Liver (tissue), 9 donors: ENCODE data around the gene AGPAT3. TPM values are rescaled to one million over a fixed set of nuclear protein-coding genes. Genes with fewer than 3 reads are reported as not detected.

Experiments used
- DNase-seq: peaks from one replicate; pipeline ENCODE4 v3.0.0-alpha.2; 2017; ENCODE audit warnings: low spot score
- H3K27ac ChIP-seq, 2 donors: one replicate each; pipeline ENCODE4 v1.7.0; 2013; ENCODE audit warnings: inconsistent platforms in 2 of 2, low read length in 2 of 2, control low read depth in 1 of 2, low read depth in 1 of 2, mild to moderate bottlenecking in 1 of 2
- H3K27me3 ChIP-seq, 4 donors: one replicate each; pipeline versions ENCODE4 v1.6.1 to v1.7.0; 2013; ENCODE audit warnings: low read length in 3 of 4, inconsistent platforms in 1 of 4, mild to moderate bottlenecking in 1 of 4, moderate library complexity in 1 of 4; ENCODE audit not compliant: control insufficient read depth in 4 of 4, insufficient read depth in 4 of 4
- H3K36me3 ChIP-seq, 4 donors: one replicate each; pipeline versions ENCODE4 v1.6.1 to v1.7.0; 2013; ENCODE audit warnings: low read length in 3 of 4, mild to moderate bottlenecking in 3 of 4, low read depth in 1 of 4, moderate library complexity in 1 of 4; ENCODE audit not compliant: control insufficient read depth in 4 of 4, insufficient read depth in 3 of 4
- H3K4me1 ChIP-seq, 4 donors: one replicate each; pipeline versions ENCODE4 v1.6.1 to v1.7.0; 2013; ENCODE audit warnings: low read length in 3 of 4, mild to moderate bottlenecking in 3 of 4, moderate library complexity in 1 of 4; ENCODE audit not compliant: control insufficient read depth in 4 of 4, insufficient read depth in 4 of 4
- H3K4me3 ChIP-seq, 3 donors: one replicate each; pipeline versions ENCODE4 v1.6.1 to v1.7.0; 2013; ENCODE audit warnings: low read length in 3 of 3, control low read depth in 1 of 3, low read depth in 1 of 3, mild to moderate bottlenecking in 1 of 3
- H3K9ac ChIP-seq, 2 donors: one replicate each; pipeline ENCODE4 v1.7.0; 2013; ENCODE audit warnings: low read length in 2 of 2, mild to moderate bottlenecking in 2 of 2, moderate library complexity in 2 of 2, control low read depth in 1 of 2, low read depth in 1 of 2
- H3K9me3 ChIP-seq, 4 donors: one replicate each; pipeline versions ENCODE4 v1.6.1 to v1.7.0; 2013; ENCODE audit warnings: low read length in 3 of 4; ENCODE audit not compliant: control insufficient read depth in 4 of 4
- EGR1 ChIP-seq, 2 donors: IDR thresholded peaks; 2 replicates each; pipeline ENCODE4 v1.6.1; 2016 to 2018; ENCODE audit warnings: antibody characterized with exemption in 2 of 2, low read depth in 2 of 2
- FOXA1 ChIP-seq: IDR thresholded peaks from 2 replicates; pipeline ENCODE4 v1.6.1; 2016; ENCODE audit warnings: antibody characterized with exemption
- GABPA ChIP-seq, 2 donors: IDR thresholded peaks in 1 of 2; conservative IDR thresholded peaks in 1 of 2; 2 replicates each; pipeline ENCODE4 v1.6.1; 2016; ENCODE audit warnings: antibody characterized with exemption in 2 of 2, mild to moderate bottlenecking in 1 of 2, moderate library complexity in 1 of 2
- HNF4A ChIP-seq, 2 donors: conservative IDR thresholded peaks; 2 replicates each; pipeline ENCODE4 v1.6.1; 2016; ENCODE audit warnings: antibody characterized with exemption in 2 of 2, mild to moderate bottlenecking in 2 of 2
- HNF4G ChIP-seq: IDR thresholded peaks from 2 replicates; pipeline ENCODE4 v1.6.1; 2016; ENCODE audit warnings: antibody characterized with exemption
- JUND ChIP-seq, 2 donors: IDR thresholded peaks; 2 replicates each; pipeline ENCODE4 v1.6.1; 2016; ENCODE audit warnings: antibody characterized with exemption in 2 of 2
- NR2F2 ChIP-seq: IDR thresholded peaks from 2 replicates; pipeline ENCODE4 v1.6.1; 2016; ENCODE audit warnings: antibody characterized with exemption
- RAD21 ChIP-seq, 2 donors: IDR thresholded peaks; 2 replicates each; pipeline ENCODE4 v1.6.1; 2016; ENCODE audit warnings: antibody characterized with exemption in 2 of 2, mild to moderate bottlenecking in 2 of 2
- RXRA ChIP-seq, 2 donors: IDR thresholded peaks; 2 replicates each; pipeline ENCODE4 v1.6.1; 2017 to 2018; ENCODE audit warnings: antibody characterized with exemption in 2 of 2, mild to moderate bottlenecking in 1 of 2
- SP1 ChIP-seq: IDR thresholded peaks from 2 replicates; pipeline ENCODE4 v1.6.1; 2018; ENCODE audit warnings: antibody characterized with exemption, mild to moderate bottlenecking
- WGBS: extraction: QIAGEN DNeasy Blood & Tissue Kit; methylation state at CpG from one replicate; pipeline ENCODE4 v1.1.7; 2013; 5-methylcytosine and 5-hydroxymethylcytosine counted together
- polyA plus RNA-seq, 2 donors: library from polyadenylated mRNA; stranded (reverse) in 1 of 2; unstranded in 1 of 2; fragments of 200-250 nt in 1 of 2; fragments of >200 nt in 1 of 2; fragmentation: Nextera tagmentation in 1 of 2; extraction: Ambion mirVana in 1 of 2; gene quantifications; one replicate each; pipeline versions ENCODE4 v1.2.1 to v1.2.3, GENCODE V29; 2013 to 2015
- total RNA-seq, 2 donors: library from RNA; depleted of rRNA; stranded (reverse); fragments of >200 nt; gene quantifications; one replicate each; pipeline ENCODE4 v1.2.3, GENCODE V29; 2014
- TF ChIP-seq, protein P1 (sequence below): fragments of 150-350 bp; IDR thresholded peaks from 2 replicates; pipeline ENCODE4 v1.5.1; 2017; ENCODE audit warnings: improper control_type of control experiment, low read depth, low read length; ENCODE audit not compliant: missing input control
- TF ChIP-seq, protein P2 (sequence below): IDR thresholded peaks from 2 replicates; pipeline ENCODE4 v1.6.1; 2016; ENCODE audit warnings: antibody characterized with exemption
- TF ChIP-seq, protein P3 (sequence below): IDR thresholded peaks from 2 replicates; pipeline ENCODE4 v1.6.1; 2016; ENCODE audit warnings: antibody characterized with exemption, mild to moderate bottlenecking
- TF ChIP-seq, protein P4 (sequence below): IDR thresholded peaks from 2 replicates; pipeline ENCODE4 v1.6.1; 2016; ENCODE audit warnings: antibody characterized with exemption
- donor health status: healthy.
- donor health status: healthy.
- donor health status: healthy.
- donor health status: healthy.
- donor health status: healthy.

Gene AGPAT3
- total and polyA plus RNA-seq, 4 donors: 32.3 to 148 (median 59.8) TPM

DNA sequence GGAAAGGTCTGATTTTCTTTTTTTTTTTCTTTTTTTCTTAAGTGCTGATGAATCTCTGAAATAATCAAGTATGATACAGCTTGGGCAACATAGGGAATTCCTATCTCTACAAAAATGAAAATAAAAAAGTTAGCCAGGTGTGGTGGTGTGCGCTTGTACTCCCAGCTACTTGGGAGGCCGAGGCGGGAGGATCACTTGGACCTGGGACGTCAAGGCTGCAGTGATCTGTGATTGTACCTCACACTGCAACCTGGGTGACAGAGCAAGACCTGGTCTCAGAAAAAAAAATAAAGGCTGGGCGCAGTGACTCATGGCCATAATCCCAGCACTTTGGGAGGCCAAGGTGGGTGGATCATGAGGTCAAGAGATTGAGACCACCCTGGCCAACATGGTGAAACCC lies 153.1 kb downstream of the AGPAT3 start:
- DNase-seq: no peak
- 96% methylated on average over 5 of the region's 5 CpGs for WGBS
- Histone ChIP-seq H3K4me1 (peaks cover 11 to 41% (median 34%) of the 10 kb centered on the region in 4 donors), H3K9ac (no peak overlapping the region), H3K27me3 (no peaks in the 10 kb centered on the region), H3K4me3 (no peak overlapping the region), H3K36me3 (no peaks in the 10 kb centered on the region), H3K27ac (no peak overlapping the region), H3K9me3 (no peaks in the 10 kb centered on the region)
- TF ChIP-seq, protein P1, sequence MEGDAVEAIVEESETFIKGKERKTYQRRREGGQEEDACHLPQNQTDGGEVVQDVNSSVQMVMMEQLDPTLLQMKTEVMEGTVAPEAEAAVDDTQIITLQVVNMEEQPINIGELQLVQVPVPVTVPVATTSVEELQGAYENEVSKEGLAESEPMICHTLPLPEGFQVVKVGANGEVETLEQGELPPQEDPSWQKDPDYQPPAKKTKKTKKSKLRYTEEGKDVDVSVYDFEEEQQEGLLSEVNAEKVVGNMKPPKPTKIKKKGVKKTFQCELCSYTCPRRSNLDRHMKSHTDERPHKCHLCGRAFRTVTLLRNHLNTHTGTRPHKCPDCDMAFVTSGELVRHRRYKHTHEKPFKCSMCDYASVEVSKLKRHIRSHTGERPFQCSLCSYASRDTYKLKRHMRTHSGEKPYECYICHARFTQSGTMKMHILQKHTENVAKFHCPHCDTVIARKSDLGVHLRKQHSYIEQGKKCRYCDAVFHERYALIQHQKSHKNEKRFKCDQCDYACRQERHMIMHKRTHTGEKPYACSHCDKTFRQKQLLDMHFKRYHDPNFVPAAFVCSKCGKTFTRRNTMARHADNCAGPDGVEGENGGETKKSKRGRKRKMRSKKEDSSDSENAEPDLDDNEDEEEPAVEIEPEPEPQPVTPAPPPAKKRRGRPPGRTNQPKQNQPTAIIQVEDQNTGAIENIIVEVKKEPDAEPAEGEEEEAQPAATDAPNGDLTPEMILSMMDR: no peak
- TF ChIP-seq EGR1 (IDR thresholded peaks at IDR 0.05; ENCODE audit: low read depth in 2 of 2): no peak

DNA sequence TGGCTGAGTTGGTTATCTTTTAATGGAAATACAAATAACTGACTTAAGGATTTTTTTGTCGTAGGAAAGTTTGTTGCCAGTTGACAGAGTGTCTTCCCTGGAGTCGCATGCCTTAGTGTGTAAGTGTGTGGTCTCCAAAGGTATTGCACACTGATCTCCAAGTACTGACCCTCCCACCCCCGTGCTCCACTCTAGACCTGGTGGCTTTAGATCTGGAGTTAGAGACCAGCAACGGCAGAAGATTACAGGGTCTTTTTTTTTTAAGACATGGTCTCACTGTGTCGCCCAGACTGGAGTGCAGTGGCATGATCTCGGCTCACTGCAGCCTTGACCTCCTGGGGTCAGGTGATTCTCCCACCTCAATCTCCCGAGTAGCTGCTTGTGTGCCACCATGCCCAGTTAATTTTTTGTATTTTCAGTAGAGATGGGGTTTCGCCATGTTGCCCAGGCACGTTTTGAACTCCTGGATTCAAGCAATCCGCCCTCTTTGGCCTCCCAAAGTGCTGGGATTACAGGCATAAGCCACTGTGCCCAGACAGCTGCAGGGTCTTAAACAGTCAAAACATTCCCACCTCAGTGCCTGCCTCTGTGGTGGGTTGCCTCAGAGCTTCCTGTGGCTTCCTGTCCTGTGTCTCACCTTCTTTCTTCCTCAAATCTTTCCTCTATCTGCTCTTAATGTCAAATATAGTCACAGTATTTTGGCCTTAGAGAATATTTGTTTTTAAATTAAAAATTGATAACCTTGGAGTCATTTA lies 154.0 kb downstream of the AGPAT3 start:
- Histone ChIP-seq H3K27ac (no peak overlapping the region), H3K4me3 (no peak overlapping the region), H3K4me1 (peaks cover 11 to 32% (median 26%) of the 10 kb centered on the region in 4 donors), H3K9ac (no peak overlapping the region), H3K27me3 (no peaks in the 10 kb centered on the region), H3K9me3 (no peaks in the 10 kb centered on the region), H3K36me3 (no peaks in the 10 kb centered on the region)
- peak; percentile 24 for DNase-seq
- 77% methylated on average over 10 of the region's 10 CpGs for WGBS
- TF ChIP-seq, protein P1: no peak
- TF ChIP-seq NR2F2 (no peak), RAD21 (IDR thresholded peaks at IDR 0.05) (no peak), HNF4G (no peak), FOXA1 (no peak), GABPA (IDR thresholded peaks at IDR 0.05 in 1 of 2, conservative IDR thresholded peaks at IDR 0.05 in 1 of 2) (no peak), JUND (IDR thresholded peaks at IDR 0.05) (no peak), HNF4A (conservative IDR thresholded peaks at IDR 0.05) (no peak), RXRA (IDR thresholded peaks at IDR 0.05) (no peak), SP1 (no peak), EGR1 (IDR thresholded peaks at IDR 0.05; ENCODE audit: low read depth in 2 of 2) (no peak)
- TF ChIP-seq, protein P2, sequence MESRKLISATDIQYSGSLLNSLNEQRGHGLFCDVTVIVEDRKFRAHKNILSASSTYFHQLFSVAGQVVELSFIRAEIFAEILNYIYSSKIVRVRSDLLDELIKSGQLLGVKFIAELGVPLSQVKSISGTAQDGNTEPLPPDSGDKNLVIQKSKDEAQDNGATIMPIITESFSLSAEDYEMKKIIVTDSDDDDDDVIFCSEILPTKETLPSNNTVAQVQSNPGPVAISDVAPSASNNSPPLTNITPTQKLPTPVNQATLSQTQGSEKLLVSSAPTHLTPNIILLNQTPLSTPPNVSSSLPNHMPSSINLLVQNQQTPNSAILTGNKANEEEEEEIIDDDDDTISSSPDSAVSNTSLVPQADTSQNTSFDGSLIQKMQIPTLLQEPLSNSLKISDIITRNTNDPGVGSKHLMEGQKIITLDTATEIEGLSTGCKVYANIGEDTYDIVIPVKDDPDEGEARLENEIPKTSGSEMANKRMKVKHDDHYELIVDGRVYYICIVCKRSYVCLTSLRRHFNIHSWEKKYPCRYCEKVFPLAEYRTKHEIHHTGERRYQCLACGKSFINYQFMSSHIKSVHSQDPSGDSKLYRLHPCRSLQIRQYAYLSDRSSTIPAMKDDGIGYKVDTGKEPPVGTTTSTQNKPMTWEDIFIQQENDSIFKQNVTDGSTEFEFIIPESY: no peak
- TF ChIP-seq, protein P3, sequence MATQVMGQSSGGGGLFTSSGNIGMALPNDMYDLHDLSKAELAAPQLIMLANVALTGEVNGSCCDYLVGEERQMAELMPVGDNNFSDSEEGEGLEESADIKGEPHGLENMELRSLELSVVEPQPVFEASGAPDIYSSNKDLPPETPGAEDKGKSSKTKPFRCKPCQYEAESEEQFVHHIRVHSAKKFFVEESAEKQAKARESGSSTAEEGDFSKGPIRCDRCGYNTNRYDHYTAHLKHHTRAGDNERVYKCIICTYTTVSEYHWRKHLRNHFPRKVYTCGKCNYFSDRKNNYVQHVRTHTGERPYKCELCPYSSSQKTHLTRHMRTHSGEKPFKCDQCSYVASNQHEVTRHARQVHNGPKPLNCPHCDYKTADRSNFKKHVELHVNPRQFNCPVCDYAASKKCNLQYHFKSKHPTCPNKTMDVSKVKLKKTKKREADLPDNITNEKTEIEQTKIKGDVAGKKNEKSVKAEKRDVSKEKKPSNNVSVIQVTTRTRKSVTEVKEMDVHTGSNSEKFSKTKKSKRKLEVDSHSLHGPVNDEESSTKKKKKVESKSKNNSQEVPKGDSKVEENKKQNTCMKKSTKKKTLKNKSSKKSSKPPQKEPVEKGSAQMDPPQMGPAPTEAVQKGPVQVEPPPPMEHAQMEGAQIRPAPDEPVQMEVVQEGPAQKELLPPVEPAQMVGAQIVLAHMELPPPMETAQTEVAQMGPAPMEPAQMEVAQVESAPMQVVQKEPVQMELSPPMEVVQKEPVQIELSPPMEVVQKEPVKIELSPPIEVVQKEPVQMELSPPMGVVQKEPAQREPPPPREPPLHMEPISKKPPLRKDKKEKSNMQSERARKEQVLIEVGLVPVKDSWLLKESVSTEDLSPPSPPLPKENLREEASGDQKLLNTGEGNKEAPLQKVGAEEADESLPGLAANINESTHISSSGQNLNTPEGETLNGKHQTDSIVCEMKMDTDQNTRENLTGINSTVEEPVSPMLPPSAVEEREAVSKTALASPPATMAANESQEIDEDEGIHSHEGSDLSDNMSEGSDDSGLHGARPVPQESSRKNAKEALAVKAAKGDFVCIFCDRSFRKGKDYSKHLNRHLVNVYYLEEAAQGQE: no peak
- TF ChIP-seq, protein P4, sequence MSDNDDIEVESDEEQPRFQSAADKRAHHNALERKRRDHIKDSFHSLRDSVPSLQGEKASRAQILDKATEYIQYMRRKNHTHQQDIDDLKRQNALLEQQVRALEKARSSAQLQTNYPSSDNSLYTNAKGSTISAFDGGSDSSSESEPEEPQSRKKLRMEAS: no peak
